Testis (tissue), 2 donors: Measurements from ENCODE around the gene HLF.

Experiments used
- CTCF ChIP-seq, 3 experiments: fragments of 450-650 bp in 2 of 3; fragments of 200-600 bp in 1 of 3; sonication (generic) in 1 of 3; IDR thresholded peaks; one replicate each; pipeline ENCODE4 v1.5.1; 2016 to 2019; ENCODE audit warnings: antibody characterized with exemption in 3 of 3, mild to moderate bottlenecking in 2 of 3, moderate library complexity in 1 of 3
- POLR2A ChIP-seq: fragments of 450-650 bp; IDR thresholded peaks from one replicate; pipeline ENCODE4 v1.6.1; 2017; ENCODE audit warnings: antibody characterized with exemption, mild to moderate bottlenecking, moderate library complexity

GRCh38 chr17:55324296-55324978 lies 59.7 kb downstream of the HLF start:
- TF ChIP-seq CTCF (IDR thresholded peaks at IDR 0.05) (no peak), POLR2A (no peak)
